Mammary epithelial cell (primary cell): ENCODE data around the gene PTPRR.

Experiments
- CTCF ChIP-seq, 2 donors: IDR thresholded peaks in 1 of 2; conservative IDR thresholded peaks in 1 of 2; 2 replicates each; pipeline ENCODE4 v1.5.1; 2011 to 2012; ENCODE audit warnings: inconsistent platforms in 2 of 2, low read length in 2 of 2, mild to moderate bottlenecking in 2 of 2, control low read depth in 1 of 2, low read depth in 1 of 2; ENCODE audit not compliant: insufficient read depth in 1 of 2; ENCODE audit errors: extremely low read depth in 1 of 2
- EZH2 ChIP-seq: IDR thresholded peaks from 2 replicates; pipeline ENCODE4 v1.6.1; 2012; ENCODE audit warnings: low read length, inconsistent platforms, borderline replicate concordance

GRCh38 chr12:70779250-70779649, 141.3 kb downstream of the PTPRR start:
- TF ChIP-seq CTCF (conservative IDR thresholded peaks at IDR 0.05 in 1 of 2, IDR thresholded peaks at IDR 0.05 in 1 of 2; ENCODE audit: extremely low read depth in 1 of 2, insufficient read depth in 1 of 2, low read depth in 1 of 2, low read length in 2 of 2) (no peak), EZH2 (no peak)
